NCI-H82 (cell line): ENCODE data around the gene PLTP.
A peak's percentile ranks its signal among the peaks of the same experiment; 100 is the strongest.
"Not testable (repeated sequence)": the region's sequence is repeated elsewhere in the genome, so short reads cannot be mapped to it uniquely, and the experiment has no call there.

Source experiments
- DNase-seq: peaks from one replicate; lab custom pipeline; 2025; lab: John Stamatoyannopoulos, UW

The PLTP gene

DNA sequence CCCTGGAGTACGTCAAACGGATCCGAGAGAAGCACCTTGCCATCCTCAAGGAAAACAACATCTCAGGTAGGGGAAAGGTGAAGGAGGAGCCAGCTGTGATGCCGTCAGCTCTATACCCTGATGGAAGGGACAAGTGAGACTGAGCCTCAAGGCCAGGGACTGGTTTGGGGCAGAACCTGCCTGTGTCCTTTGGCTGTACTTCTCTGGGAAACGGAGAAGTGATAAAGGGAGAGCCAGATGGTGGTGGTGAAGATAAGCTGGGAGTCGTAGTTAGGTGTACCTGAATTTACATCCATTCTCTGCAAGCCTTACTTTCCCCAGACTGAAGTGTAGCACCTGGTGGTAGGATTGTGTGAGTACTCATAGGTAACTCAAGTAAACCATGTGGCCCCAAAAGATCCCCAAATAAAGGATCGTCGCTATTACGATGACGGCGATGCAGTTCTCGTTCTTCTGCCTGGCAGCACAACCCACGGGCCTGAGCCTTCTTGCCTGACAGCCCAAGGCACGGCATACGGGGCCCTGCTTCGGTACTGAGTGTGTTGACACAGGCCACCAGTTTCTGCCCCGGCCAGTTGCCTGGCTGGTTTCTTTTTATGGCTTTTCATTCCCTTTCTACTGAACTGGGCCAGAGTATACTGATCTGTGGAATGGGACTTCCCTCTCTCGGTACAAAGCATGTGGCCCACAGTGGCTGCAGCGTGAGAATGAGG, 33.2 kb upstream of the PLTP start:
- DNase-seq: no peak

DNA sequence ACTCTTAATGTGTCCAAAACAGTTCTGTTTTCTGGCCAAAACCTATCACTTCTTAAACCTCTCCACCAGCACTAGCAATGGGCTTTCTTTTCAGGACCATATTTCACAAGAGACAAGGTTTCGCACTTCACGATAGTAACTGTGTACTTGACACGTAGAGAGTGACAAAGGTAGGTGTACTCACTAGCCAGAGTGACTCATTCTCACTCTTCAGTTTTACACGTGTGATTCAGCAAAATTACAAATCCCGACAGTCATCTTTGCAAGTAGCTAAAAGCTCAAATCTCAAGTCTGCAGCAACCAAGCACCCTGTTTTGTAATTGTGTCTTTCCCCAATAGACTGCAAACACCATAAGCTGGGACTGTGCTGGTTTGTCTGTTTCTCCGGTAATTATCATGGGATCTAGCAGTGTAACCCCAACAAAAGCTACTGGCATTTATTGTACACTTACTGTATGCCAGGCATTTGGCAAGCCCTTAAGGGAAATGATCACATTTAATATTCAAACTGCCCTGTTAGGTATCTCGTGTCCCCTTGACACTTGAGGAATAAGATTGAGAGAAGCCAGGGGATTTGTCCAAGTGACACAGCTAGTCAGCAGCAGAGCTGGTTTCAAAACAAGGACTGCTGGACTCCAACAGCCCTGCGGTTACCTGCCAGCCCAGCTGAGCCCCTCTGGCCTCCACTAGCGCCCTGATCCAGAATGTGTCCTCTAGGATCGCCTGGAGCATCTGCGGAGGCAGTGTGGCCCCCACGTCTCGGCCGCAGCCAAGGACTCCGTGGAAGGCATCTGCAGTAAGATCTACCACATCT, 32.4 kb upstream of the PLTP start:
- DNase-seq: no peak

DNA sequence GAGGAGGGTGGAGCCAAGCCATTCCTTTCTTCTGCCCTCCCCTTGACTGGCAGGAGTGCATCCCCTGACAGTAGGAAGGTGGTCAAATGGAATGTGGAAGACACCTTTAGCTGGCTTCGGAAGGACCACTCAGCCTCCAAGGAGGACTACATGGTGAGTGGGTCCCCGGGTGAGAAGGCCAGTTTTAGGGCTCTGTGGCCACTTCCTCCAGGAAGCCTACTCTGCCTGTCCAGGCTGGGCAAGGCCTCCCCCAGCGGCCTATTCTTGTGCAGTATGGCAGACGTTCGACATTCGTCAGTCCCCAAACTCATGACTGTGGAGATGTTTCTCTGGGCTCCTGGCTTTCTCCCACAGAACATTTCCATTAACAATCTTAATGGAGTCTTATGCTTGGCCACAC, 31.7 kb upstream of the PLTP start:
- DNase-seq: no peak

DNA sequence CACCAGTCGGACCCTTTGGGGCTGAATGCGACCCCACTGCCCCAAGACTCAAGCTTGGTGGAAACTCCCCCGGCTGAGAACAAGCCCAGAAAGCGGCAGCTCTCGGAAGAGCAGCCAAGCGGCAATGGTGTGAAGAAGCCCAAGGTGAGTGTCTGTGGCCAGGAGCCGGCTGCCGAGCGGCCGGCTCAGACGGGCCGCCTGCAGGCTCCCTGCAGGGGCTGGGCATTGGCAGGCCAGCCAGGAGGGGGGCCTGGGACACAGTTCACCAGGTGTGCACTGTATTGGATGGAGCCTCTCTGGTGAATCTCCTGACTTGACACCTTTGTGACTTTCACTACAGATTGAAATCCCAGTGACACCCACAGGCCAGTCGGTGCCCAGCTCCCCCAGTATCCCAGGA, 28.5 kb upstream of the PLTP start:
- DNase-seq: no peak

DNA sequence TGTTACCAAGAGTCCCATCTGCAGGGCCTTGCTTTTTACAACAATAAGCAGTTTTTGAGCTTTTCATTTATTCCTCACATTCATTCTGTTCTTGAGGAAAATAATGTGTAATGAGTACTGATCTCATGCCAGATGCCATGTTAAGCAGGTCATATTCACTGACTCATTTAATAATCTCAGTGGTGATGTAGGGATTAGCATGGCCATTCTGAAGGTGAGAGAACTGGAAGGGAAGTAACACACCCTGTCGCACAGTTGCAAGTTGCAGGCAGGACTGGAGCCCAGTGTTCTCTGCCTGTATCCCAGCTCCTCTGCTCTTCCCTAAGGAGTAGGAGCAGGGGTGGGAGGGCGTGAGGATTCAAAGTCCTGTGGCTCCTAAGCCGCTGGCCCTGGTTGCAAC, 28.1 kb upstream of the PLTP start:
- DNase-seq: no peak

DNA sequence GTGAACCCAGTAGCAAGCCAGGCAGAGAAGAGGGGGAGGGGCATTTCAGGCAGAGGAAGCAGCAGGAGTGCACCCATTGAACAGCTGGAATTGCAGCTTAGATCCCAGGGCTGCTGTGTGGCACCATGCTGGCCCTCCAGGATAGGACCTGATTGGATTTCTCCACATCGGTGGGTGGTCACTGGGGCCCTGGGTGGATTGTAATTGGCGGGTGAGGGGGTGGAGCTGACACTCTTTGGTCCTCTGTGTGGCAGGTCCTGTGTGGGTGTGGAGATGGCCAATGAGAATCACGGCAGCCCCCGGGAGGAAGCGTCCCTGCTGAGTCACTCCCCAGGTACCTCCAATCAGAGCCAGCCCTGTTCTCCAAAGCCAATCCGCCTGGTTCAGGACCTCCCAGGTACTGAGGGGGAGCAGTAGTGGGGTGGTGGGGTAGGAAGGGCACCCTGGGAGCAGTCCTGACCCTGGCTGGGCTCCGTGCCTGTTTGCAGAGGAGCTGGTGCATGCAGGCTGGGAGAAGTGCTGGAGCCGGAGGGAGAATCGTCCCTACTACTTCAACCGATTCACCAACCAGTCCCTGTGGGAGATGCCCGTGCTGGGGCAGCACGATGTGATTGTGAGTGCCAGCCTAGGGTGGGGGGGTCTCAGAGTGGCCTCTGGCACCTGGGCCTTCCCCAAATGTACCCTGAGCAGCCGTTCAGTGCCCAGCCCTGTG, 26.9 kb upstream of the PLTP start:
- peak; percentile 48 for DNase-seq

DNA sequence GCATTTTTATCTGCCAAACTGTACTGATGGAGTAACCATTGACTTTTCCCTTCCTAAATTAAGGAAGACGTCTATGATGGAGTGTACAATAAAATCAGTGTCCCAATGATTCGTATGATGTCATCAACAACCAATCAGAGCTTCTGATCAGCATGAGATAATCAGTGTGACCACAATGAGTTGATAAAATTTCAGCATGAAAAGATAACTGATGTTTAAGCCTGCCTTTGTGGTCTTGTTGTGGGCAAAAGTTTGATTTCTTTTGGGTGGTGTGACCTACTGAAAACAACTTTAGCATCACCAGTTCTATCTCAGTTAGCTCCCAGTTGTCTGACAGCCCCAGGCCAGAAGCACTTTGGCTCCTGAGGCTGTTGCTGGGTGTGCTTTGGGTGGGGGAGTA, 25.8 kb upstream of the PLTP start:
- no peak for DNase-seq

DNA sequence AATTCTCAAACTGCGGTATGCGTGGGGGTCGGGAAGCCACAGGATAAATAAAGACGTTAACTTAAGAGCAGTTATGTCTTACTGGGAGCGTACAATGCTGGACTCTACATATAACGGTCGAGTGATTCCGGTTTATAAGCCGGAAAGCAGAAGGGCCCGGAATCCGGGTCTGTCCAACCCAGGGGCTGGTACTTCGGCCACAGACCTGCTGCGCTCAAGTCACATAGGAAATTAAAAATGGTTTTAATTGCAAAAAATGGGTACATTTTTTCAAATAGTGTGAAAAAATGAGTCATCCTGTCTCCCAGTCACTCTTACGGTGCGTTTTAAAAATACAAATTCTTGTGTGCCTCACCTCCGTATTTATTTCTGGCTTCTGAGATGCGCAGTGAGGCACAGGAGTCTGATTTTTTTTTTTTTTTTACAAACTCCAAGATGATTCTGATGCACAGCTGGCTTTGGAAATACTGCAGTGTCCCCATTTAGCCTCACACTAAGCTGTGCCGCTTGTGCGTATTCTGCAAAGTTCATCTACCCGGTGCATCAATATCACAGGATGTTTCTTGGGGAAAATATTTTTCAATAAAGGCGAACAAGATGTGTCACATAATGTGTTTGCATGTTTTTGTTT, 23.6 kb upstream of the PLTP start:
- DNase-seq: peak; percentile 44

DNA sequence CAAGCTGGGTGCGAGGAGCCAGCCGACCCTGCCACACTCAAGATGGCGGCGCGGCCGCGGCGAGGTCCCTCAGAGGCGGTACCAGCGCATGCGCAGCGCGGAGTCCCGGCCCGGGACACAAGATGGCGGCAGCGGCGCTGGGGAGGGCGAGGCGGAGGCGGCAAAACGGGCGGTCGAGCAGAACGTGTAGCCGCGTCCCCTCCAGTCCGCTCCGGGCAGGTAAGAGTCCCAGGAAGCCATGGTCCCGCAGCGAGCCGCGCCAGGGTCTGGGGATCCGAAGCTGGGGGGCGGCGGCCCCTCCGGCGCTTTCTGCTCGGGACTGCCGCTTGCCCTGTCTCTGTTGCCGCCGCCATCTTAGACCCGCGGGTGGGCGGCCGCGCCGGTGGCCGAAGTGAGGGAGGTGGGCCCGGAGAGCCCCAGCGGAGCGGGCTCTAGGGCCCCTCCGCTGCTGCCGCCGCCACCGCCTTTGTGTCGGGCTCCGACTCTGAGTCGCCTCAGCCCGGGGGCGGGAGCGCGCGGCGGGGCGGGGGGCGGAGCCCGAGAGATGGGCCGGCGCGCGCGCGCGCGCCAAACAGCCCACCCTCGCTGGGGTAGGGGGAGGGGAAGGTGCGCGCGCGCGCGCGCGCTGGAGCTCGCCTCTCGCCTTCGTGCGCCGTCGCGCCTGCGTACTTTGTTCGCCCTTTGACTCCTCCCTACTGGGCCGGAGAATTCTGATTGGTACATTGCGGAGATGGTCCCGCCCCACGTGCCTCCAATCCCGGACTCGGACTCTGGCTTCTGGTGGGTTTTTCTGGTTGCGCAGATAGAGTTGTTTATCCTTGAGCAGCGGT, 22.8 kb upstream of the PLTP start, which contains the start of gene PCIF1:
TSS of gene PCIF1 (plus strand) at position 98 of the 830 bp plus-strand sequence. CDS start 4,317 bp downstream, outside the sequence.
- peak; percentile 99 for DNase-seq

DNA sequence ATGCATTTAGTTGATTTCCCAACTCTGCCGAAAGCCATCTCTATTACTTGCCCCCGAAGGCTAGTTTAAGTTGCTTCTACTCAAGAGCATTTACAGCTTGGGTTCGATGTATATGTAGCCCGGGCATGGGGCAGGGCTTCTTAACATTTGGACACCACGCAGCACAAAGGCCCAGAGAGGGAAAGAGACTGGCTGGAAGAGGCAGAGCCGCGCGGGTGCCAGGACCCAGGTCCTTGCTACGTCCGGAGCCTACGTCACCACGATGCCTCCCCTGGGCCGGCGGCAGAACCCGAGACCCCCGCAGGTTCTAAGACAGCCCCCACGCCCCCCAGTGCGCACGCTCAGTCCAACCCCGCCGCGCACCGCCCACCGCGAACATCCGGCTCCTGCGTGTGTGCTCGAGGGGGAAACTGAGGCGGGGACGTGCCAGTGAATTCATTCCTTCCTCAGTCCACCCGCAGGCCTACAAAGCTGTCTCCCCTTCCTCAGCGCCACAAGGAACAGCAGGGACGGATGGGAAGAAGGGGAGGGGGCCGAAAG, 22.2 kb upstream of the PLTP start:
- peak; percentile 84 for DNase-seq

DNA sequence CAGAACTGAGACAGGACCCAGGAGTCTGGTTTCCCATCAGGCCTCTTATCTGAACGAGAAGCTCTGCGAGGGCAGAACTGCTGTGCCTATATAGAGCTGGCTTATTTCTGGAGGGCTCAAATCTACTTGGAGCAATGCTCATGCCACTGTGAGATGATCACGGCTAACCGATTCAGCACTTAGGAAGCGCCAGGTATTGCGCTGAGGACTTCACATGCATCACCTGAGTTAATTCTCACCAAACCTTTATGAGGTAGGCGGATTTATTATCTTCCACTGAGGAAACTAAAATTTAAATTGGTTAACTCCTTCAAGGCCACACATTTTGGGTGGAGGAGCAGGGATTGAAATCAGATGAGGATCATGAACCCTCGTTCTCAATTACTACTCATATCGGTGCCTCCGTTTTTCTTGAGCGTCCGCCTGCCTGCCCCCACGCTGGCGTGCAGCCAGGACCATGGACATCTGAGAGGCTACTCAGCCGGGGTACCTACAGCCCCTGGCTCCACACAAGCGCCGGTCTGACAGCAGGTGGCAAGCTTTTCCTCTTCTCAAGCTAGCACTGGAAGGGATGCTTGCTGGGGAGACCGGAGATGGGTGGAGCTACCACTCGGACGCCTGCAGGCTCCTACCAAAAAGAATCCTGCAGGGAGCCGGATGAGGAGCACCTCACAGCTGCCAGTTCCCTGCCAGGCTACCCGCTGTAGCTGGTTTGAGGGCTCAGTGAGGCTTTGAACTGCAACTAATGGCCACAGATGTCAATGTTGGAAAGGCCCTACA, 21.5 kb upstream of the PLTP start:
- DNase-seq: peak; percentile 92

DNA sequence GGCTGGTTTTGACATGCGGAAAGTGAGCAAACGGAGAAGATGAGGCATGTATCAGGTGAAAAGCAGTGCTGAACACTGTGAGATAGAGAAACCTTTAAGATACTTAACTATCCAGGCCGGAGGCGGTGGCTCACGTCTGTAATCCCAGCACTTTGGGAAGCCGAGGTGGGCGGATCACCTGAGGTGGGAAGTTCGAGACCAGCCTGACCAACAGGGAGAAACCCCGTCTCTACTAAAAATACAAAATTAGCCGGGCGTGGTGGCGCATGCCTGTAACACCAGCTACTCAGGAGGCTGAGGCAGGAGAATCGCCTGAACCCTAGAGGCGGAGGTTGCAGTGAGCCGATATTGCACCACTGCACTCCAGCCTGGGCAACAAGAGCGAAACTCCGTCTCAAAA, 19.7 kb upstream of the PLTP start:
- DNase-seq: not testable (repeated sequence)

DNA sequence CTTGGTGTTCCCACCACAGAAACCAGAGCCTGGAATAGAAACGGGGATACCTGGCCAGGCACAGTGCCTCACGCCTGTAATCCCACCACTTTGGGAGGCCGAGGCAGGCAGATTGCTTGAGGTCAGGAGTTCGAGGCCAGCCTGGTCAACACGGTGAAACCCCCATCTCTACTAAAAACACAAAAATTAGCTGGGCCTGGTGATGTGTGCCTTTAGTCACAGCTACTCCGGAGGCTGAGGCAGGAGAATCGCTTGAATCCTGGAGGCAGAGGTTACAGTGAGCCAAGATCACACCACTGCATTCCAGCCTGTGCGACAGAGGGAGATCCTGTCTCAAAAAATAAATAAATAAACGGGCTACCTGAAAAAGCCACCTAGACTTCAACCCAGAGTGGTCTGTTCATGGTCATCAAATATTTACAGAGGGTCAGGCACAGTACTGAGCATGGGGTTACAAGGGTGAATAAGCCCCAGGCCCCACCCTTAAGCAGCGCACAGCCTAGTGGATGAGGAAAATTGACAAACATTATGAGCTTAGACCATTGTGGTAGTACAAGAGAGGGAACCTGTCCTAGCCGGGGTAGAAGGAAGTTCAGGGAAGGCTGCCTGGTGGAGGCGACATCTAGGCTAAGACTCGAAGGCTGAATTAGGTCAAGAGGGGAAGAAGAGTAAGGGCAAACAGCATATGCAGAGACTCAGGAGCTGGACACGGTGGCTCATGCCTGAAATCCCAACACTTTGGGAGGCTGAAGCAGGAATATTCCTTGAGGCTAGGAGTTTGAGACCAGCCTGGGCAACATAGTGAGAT, 15.3 kb upstream of the PLTP start:
- DNase-seq: no peak

DNA sequence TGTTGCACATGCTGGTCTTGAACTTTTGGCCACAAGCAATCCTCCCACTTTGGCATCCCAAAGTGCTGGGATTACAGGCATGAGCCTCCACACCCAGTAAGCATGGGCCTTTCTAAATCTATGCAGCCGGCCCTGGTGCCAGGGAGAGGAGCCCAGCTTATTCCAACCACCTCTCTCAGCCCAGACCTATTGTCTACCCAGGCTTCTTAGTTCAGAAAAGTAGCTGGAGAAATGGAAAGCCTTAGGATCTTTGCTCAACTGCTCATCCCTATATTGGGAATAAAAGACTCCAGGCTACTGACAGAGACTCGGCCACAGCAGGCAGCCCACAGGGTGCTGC, 14.7 kb upstream of the PLTP start:
- no peak for DNase-seq

DNA sequence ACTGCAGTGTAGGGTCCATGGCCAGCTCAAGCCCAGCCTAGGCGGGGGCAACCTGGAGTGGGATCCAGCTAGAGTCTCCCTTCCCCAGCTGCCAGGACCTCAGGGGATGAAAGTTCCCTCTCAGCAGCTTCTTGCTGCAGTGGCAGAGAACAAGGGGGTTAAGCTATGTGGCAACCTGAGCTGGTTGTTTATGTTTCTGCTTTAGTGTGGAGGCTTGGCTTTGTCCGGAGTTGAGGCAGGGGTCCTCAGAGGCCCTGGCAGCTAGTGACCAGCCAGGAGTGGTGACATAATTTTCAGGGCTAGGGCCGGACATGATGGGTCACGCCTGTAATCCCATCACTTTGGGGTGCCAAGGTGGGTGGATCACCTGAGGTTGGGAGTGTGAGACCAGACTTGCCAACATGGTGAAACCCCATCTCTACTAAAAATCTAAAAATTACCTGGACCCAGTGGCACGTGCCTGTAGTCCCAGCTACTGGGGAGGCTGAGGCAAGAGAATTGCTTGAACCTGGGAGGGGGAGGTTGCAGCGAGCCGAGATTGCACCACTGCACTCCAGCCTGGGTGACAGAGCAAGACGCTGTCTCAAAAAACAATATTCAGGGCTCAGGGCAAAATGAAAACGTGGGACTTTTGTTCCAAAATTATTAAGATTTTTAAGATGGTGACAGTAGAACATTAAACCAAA, 14.0 kb upstream of the PLTP start:
- no peak for DNase-seq

DNA sequence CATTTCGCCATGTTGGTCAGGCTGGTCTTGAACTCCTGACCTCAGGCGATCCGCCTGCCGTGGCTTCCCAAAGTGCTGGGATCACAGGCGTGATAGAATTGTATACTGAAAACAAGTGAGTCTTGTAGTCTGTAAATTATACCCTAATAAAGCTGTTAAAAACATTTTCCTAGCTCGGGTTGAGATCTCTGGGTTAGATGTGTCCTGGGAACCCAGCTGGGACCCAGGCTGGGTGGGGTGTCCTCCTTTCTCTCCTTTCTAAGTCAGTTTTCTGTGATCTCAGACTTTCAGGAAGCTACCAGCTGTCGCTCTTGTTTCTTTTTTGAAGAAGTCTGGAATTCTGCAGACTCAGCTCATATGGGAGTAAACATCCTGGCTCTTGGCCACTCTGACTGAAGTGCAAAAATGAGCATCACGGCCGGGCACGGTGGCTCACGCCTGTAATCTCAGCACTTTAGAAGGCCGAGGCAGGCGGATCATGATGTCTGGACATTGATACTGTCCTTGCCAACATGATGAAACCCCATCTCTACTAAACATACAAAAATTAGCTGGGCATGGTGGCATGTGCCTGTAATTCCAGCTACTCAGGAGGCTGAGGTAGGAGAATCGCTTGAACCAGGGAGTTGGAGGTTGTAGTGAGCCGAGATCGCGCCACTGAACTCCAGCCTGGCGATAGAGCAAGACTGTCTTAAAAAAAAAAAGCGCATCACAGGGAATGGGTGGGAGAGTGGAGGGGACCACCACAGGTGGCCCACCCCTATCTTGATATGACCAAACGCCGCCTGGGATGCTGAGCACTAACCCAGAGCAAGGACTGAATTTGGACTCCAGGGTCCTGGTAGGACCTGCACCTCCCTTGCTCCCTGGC, 12.7 kb upstream of the PLTP start:
- no peak for DNase-seq

DNA sequence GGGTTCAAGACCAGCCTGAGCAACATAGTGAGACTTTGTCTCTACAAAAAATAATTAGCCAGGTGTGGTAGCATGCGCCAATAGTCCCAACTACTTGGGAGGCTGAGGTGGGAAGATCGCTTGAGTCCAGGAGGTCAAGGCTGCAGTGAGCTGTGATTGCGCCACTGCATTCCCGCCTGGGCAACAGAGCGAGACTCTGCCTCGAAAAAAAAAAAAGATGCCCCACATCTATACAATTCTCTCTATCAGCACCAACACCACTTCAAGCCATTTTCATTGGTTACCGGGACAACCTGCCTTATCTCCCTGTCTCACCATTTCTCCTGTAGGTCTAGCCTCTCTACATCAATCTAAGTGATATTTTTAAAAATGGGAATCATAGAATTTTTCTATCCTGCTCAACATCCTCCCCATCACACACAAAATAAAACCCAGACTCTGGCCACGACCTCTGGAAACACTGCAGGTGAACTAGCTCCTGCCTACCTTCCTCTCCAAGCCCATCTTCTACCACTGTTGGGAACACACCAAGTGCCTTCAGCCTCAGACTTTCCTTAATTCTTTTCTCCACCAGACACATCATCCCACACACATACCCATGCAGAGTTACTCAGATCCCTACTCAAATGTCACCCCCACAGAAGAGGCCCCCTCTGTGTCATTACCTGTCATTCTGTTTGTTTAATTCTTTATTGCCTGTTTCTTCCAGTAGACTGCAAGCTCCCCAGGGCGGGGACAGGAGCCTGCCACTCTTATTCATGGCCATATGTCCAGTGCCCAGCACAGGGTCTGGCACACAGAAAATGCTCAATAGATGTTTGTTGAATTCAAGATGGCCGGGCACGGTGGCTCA, 9.6 kb upstream of the PLTP start:
- DNase-seq: no peak
